HepG2 (cell line): ENCODE data around the gene ZNF556. TPM values are rescaled to one million over a fixed set of nuclear protein-coding genes. Genes with fewer than 3 reads are reported as not detected.

Experiments
- CBFB ChIP-seq: sonication (generic); formaldehyde crosslinking; IDR thresholded peaks from 2 replicates; pipeline ENCODE4 v1.4.0; 2020; ENCODE audit warnings: missing genetic modification reagents
- ELF3 ChIP-seq: IDR thresholded peaks from 2 replicates; pipeline ENCODE4 v1.6.1; 2016; ENCODE audit warnings: missing genetic modification reagents, missing compliant biosample characterization
- GATAD1 ChIP-seq: IDR thresholded peaks from 2 replicates; pipeline ENCODE4 v1.6.1; 2016; ENCODE audit warnings: missing genetic modification reagents, missing compliant biosample characterization
- GTF2F1 ChIP-seq: fragments of 150-350 bp; IDR thresholded peaks from 2 replicates; pipeline ENCODE4 v1.6.1; 2014; ENCODE audit warnings: low read length
- HMGA1 ChIP-seq: sonication (generic); formaldehyde crosslinking; conservative IDR thresholded peaks from 2 replicates; pipeline ENCODE4 v1.4.0; 2020; ENCODE audit warnings: missing genetic modification reagents
- LCORL ChIP-seq, 2 experiments: fragments of 450-650 bp in 1 of 2; sonication (generic) in 1 of 2; formaldehyde crosslinking in 1 of 2; IDR thresholded peaks; 2 replicates each; pipeline versions ENCODE4 v1.5.0 to v1.6.1; 2017 to 2020; ENCODE audit warnings: antibody characterized with exemption in 1 of 2, missing genetic modification reagents in 1 of 2
- NFE2 ChIP-seq: sonication (generic); formaldehyde crosslinking; IDR thresholded peaks from 2 replicates; pipeline ENCODE4 v1.4.0; 2020; ENCODE audit warnings: missing genetic modification reagents
- PHF5A ChIP-seq: IDR thresholded peaks from one replicate; pipeline ENCODE4 v1.6.1; 2018; ENCODE audit warnings: low read depth, missing genetic modification reagents; ENCODE audit not compliant: unreplicated experiment
- SAP130 ChIP-seq: IDR thresholded peaks from 2 replicates; pipeline ENCODE4 v1.6.1; 2016; ENCODE audit warnings: low read depth
- SMYD3 ChIP-seq: sonication (generic); formaldehyde crosslinking; IDR thresholded peaks from 2 replicates; pipeline ENCODE4 v1.8.1; 2023; ENCODE audit warnings: mild to moderate bottlenecking, missing genetic modification reagents
- WIZ ChIP-seq: sonication (generic); formaldehyde crosslinking; IDR thresholded peaks from 2 replicates; pipeline ENCODE4 v1.5.1; 2020; ENCODE audit warnings: mild to moderate bottlenecking, missing genetic modification reagents
- ZC3H4 ChIP-seq: sonication (generic); formaldehyde crosslinking; IDR thresholded peaks from 2 replicates; pipeline ENCODE4 v1.4.0; 2020; ENCODE audit warnings: missing genetic modification reagents, borderline replicate concordance
- ZMYM4 ChIP-seq: sonication (generic); formaldehyde crosslinking; IDR thresholded peaks from 2 replicates; pipeline ENCODE4 v1.8.1; 2023; ENCODE audit warnings: mild to moderate bottlenecking, missing genetic modification reagents
- ZNF224 ChIP-seq: sonication (generic); formaldehyde crosslinking; IDR thresholded peaks from 2 replicates; pipeline ENCODE4 v1.5.0; 2020; ENCODE audit warnings: mild to moderate bottlenecking, missing genetic modification reagents
- ZNF234 ChIP-seq: sonication (generic); formaldehyde crosslinking; conservative IDR thresholded peaks from 2 replicates; pipeline ENCODE4 v1.5.1; 2020; ENCODE audit warnings: mild to moderate bottlenecking, missing genetic modification reagents
- ZNF44 ChIP-seq: sonication (generic); formaldehyde crosslinking; IDR thresholded peaks from 2 replicates; pipeline ENCODE4 v1.5.1; 2020; ENCODE audit warnings: mild to moderate bottlenecking, missing genetic modification reagents
- ZNF605 ChIP-seq: sonication (generic); formaldehyde crosslinking; IDR thresholded peaks from 2 replicates; pipeline ENCODE4 v1.8.0; 2022; ENCODE audit warnings: mild to moderate bottlenecking, missing genetic modification reagents
- ZNF746 ChIP-seq: sonication (generic); formaldehyde crosslinking; IDR thresholded peaks from 2 replicates; pipeline ENCODE4 v1.8.0; 2022; ENCODE audit warnings: mild to moderate bottlenecking, missing genetic modification reagents
- ZNF775 ChIP-seq: sonication (generic); formaldehyde crosslinking; IDR thresholded peaks from 2 replicates; pipeline ENCODE4 v1.4.0; 2020; ENCODE audit warnings: missing genetic modification reagents, mild to moderate bottlenecking, moderate library complexity, borderline replicate concordance
- ZNF782 ChIP-seq: sonication (generic); formaldehyde crosslinking; IDR thresholded peaks from 2 replicates; pipeline ENCODE4 v1.4.0; 2020; ENCODE audit warnings: missing genetic modification reagents, mild to moderate bottlenecking, borderline replicate concordance
- ZNF792 ChIP-seq: IDR thresholded peaks from 2 replicates; pipeline ENCODE4 v1.6.1; 2016
- ZSCAN20 ChIP-seq: sonication (generic); formaldehyde crosslinking; IDR thresholded peaks from 2 replicates; pipeline ENCODE4 v1.4.0; 2020; ENCODE audit warnings: missing genetic modification reagents, mild to moderate bottlenecking, borderline replicate concordance
- polyA plus RNA-seq, 8 experiments: library from polyadenylated mRNA; depleted of rRNA in 3 of 8; stranded (reverse) in 7 of 8; unstranded in 1 of 8; fragments of >200 nt; fragmentation: Illumina TruSeq in 4 of 8; extraction: Trizol in 4 of 8; gene quantifications; 2 replicates each; pipeline versions ENCODE4 v1.2.1 to v1.2.3, GENCODE V29; 2011 to 2016; ENCODE audit warnings: low read depth in 4 of 8, missing spikeins in 1 of 8, mixed read lengths in 1 of 8; ENCODE audit not compliant: insufficient read depth in 1 of 8
- total RNA-seq, 5 experiments: library from RNA; depleted of rRNA; stranded (reverse); fragments of >200 nt; fragmentation: Illumina TruSeq; extraction: Trizol; gene quantifications; 2 replicates each; pipeline ENCODE4 v1.2.3, GENCODE V29; 2016; ENCODE audit warnings: low read depth in 1 of 5
- TF ChIP-seq, protein P1 (sequence below): sonication (generic); formaldehyde crosslinking; IDR thresholded peaks from 2 replicates; pipeline ENCODE4 v1.9.0; 2022; ENCODE audit warnings: missing genetic modification reagents, mild to moderate bottlenecking, borderline replicate concordance
- TF ChIP-seq, protein P2 (sequence below): sonication (generic); formaldehyde crosslinking; IDR thresholded peaks from 2 replicates; pipeline ENCODE4 v1.8.0; 2022; ENCODE audit warnings: mild to moderate bottlenecking, missing genetic modification reagents, moderate library complexity
- TF ChIP-seq, protein P3 (sequence below): sonication (generic); formaldehyde crosslinking; IDR thresholded peaks from 2 replicates; pipeline ENCODE4 v1.4.0; 2020; ENCODE audit warnings: missing genetic modification reagents

The ZNF556 gene
- total and polyA plus RNA-seq, 2 of the 13 experiments (the other 11 are each of a cell fraction or from before 2014, with no cell fraction given) = 4.2 to 28.6 TPM

DNA sequence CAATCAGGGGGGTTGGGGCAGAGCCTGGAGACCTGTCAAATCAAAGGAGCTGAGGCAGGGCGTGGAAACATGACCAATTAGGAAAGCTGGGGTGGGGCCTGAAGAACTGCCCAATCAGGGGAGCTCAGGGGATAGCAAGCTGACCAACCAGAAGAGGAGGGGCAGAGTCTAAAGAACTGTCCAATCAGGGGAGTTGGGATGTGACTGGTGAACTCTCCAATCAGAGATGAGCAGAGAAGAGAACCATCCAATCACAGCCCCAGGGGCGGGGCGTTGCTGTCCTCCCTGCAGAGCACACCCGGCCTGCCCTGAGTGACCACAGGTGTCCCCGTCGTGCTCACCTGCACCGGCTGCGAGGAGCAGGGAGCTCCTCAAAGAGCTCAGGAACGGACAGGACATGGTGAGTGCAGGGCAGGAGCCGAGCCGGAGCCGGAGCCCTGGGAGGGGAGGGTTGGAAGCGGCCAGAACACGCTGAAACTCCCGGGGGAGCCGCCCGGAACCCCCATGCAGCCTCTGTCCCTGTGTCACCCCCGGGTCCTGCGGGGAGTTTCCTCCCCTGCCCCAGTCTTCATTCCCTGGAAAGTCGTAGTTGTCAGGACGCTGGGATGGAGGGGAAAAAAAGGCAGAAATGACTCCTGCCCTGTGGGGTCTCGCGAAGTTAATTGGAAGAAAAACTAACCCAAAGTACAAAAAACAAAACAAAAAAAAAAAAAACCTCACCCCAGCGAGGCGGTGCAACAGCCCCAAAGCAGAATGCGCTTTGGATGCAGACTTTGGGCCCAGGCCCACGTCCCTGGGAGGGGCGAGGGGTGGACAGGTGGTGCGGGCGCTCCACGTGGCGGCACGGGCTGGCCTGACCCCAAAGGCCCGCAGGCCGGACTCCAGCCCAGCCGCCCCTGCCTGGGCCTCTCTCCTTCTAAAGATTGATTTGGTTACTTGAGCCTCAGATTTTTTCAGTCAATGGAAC is at the start of gene ZNF556 (continued):
- TF ChIP-seq NFE2 = no peak
- no peak; the same call in 1 of the 2 replicates for TF ChIP-seq ZC3H4 (CRISPR knock-in tag)
- TF ChIP-seq ZNF782 (CRISPR knock-in tag) = no peak
- peak; percentile 69; the same call in 1 of the 2 replicates for TF ChIP-seq CBFB (CRISPR knock-in tag)
- TF ChIP-seq ZNF792 (CRISPR knock-in tag) = no peak; the same call in 1 of the 2 replicates
- no peak for TF ChIP-seq ZNF224
- peak; percentile 74; the same call in 1 of the 2 replicates for TF ChIP-seq ZMYM4 (CRISPR knock-in tag)
- TF ChIP-seq ZNF605 (CRISPR knock-in tag) = peak; percentile 29; the same call in 1 of the 2 replicates
- no peak for TF ChIP-seq LCORL (IDR thresholded peaks at IDR 0.05)
- peak; percentile 69 for TF ChIP-seq LCORL (CRISPR knock-in tag; IDR thresholded peaks at IDR 0.05)
- no peak for TF ChIP-seq WIZ (CRISPR knock-in tag)
- TF ChIP-seq SMYD3 = no peak
- TF ChIP-seq HMGA1 (CRISPR knock-in tag) = no peak
- no peak for TF ChIP-seq ZNF44
- TF ChIP-seq PHF5A (CRISPR knock-in tag) = no peak
- TF ChIP-seq ZNF746 (CRISPR knock-in tag) = 0 out of 2 replicates have a peak, but pooled peaks have one; percentile 57
- TF ChIP-seq GATAD1 (CRISPR knock-in tag) = peak; percentile 77
- TF ChIP-seq SAP130 (CRISPR knock-in tag) = peak; percentile 96
- TF ChIP-seq, protein P1, sequence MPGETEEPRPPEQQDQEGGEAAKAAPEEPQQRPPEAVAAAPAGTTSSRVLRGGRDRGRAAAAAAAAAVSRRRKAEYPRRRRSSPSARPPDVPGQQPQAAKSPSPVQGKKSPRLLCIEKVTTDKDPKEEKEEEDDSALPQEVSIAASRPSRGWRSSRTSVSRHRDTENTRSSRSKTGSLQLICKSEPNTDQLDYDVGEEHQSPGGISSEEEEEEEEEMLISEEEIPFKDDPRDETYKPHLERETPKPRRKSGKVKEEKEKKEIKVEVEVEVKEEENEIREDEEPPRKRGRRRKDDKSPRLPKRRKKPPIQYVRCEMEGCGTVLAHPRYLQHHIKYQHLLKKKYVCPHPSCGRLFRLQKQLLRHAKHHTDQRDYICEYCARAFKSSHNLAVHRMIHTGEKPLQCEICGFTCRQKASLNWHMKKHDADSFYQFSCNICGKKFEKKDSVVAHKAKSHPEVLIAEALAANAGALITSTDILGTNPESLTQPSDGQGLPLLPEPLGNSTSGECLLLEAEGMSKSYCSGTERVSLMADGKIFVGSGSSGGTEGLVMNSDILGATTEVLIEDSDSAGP (CRISPR knock-in tag) = peak; percentile 78
- TF ChIP-seq ZNF775 = no peak
- TF ChIP-seq, protein P2, sequence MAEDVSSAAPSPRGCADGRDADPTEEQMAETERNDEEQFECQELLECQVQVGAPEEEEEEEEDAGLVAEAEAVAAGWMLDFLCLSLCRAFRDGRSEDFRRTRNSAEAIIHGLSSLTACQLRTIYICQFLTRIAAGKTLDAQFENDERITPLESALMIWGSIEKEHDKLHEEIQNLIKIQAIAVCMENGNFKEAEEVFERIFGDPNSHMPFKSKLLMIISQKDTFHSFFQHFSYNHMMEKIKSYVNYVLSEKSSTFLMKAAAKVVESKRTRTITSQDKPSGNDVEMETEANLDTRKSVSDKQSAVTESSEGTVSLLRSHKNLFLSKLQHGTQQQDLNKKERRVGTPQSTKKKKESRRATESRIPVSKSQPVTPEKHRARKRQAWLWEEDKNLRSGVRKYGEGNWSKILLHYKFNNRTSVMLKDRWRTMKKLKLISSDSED (CRISPR knock-in tag) = no peak
- no peak for TF ChIP-seq ELF3 (CRISPR knock-in tag)
- no peak for TF ChIP-seq ZNF234 (CRISPR knock-in tag)
- 0 out of 2 replicates have a peak, but pooled peaks have one; percentile 39 for TF ChIP-seq GTF2F1
- TF ChIP-seq ZSCAN20 (CRISPR knock-in tag) = no peak; the same call in 1 of the 2 replicates
- TF ChIP-seq, protein P3, sequence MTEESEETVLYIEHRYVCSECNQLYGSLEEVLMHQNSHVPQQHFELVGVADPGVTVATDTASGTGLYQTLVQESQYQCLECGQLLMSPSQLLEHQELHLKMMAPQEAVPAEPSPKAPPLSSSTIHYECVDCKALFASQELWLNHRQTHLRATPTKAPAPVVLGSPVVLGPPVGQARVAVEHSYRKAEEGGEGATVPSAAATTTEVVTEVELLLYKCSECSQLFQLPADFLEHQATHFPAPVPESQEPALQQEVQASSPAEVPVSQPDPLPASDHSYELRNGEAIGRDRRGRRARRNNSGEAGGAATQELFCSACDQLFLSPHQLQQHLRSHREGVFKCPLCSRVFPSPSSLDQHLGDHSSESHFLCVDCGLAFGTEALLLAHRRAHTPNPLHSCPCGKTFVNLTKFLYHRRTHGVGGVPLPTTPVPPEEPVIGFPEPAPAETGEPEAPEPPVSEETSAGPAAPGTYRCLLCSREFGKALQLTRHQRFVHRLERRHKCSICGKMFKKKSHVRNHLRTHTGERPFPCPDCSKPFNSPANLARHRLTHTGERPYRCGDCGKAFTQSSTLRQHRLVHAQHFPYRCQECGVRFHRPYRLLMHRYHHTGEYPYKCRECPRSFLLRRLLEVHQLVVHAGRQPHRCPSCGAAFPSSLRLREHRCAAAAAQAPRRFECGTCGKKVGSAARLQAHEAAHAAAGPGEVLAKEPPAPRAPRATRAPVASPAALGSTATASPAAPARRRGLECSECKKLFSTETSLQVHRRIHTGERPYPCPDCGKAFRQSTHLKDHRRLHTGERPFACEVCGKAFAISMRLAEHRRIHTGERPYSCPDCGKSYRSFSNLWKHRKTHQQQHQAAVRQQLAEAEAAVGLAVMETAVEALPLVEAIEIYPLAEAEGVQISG = peak; percentile 69
